Endothelial cell of umbilical vein (primary cell): Measurements from ENCODE around the gene FBXO8. TPM values are rescaled to one million over a fixed set of nuclear protein-coding genes. Genes with fewer than 3 reads are reported as not detected.

Source experiments
- BruUV-seq: library from RNA; stranded (reverse); fragments of 400-500 nt; replicated peaks from 2 replicates; lab custom pipeline; 2021; lab: Mats Ljungman, UMichigan
- CTCF ChIA-PET: fragments of 300-600, 350-600 bp; sonication (Branson Sonifier 250); formaldehyde crosslinking; loops from one replicate; lab custom pipeline; 2021; ENCODE audit warnings: antibody characterized with exemption, inconsistent platforms; lab: Charles Lee
- POLR2A ChIA-PET: fragments of 300-600, 350-600 bp; sonication (Branson Sonifier 250); formaldehyde crosslinking; loops from one replicate; lab custom pipeline; 2021; ENCODE audit warnings: antibody characterized with exemption, inconsistent platforms; lab: Charles Lee
- DNase-seq: peaks from one replicate; pipeline ENCODE4 v3.0.0-alpha.2; 2011; ENCODE audit warnings: low read depth, low spot score
- FAIRE-seq: peaks from 2 replicates; lab custom pipeline; 2011; peaks lifted over from hg19 to GRCh38; lab: Jason Lieb, UNC
- H2AFZ ChIP-seq: 2 replicates; pipeline ENCODE4 v1.6.0; 2012; ENCODE audit warnings: low read depth, low read length, control low read depth, inconsistent platforms
- H3K27ac ChIP-seq: 2 replicates; pipeline ENCODE4 v1.5.1; 2011; ENCODE audit warnings: low read depth, mild to moderate bottlenecking, control low read depth, low read length, moderate library complexity; ENCODE audit not compliant: insufficient read depth
- H3K27me3 ChIP-seq, 2 experiments: 2 replicates each; pipeline versions ENCODE4 v1.6.0 to v1.6.1; 2011; ENCODE audit warnings: low read length in 2 of 2, mixed read lengths in 1 of 2; ENCODE audit not compliant: control insufficient read depth in 2 of 2, insufficient read depth in 2 of 2
- H3K36me3 ChIP-seq, 2 experiments: 2 replicates in 1 of 2; 3 replicates in 1 of 2; pipeline ENCODE4 v1.5.1; 2011; ENCODE audit warnings: low read length in 2 of 2, mild to moderate bottlenecking in 1 of 2, moderate library complexity in 1 of 2; ENCODE audit not compliant: control insufficient read depth in 2 of 2, insufficient read depth in 2 of 2; ENCODE audit errors: extremely low read depth in 1 of 2
- H3K4me1 ChIP-seq: 3 replicates; pipeline ENCODE4 v1.5.1; 2011; ENCODE audit warnings: mild to moderate bottlenecking, low read length; ENCODE audit not compliant: control insufficient read depth, insufficient read depth; ENCODE audit errors: extremely low read depth
- H3K4me2 ChIP-seq: 2 replicates; pipeline ENCODE4 v1.6.1; 2011; ENCODE audit warnings: low read length, control low read depth, mixed read lengths; ENCODE audit not compliant: insufficient read depth
- H3K4me3 ChIP-seq, 3 experiments: fragments of 200-600 bp in 1 of 3; sonication (generic), shearing (Covaris generic) in 1 of 3; replicated peaks in 1 of 3; 2 replicates each; pipeline ENCODE4 v1.5.1; 2011 to 2016; ENCODE audit warnings: control low read depth in 3 of 3, low read length in 3 of 3, mild to moderate bottlenecking in 2 of 3, inconsistent platforms in 1 of 3, low read depth in 1 of 3, moderate library complexity in 1 of 3; ENCODE audit not compliant: insufficient read depth in 1 of 3
- H3K79me2 ChIP-seq: 2 replicates; pipeline ENCODE4 v1.6.0; 2012; ENCODE audit warnings: low read length, inconsistent platforms; ENCODE audit not compliant: control insufficient read depth, insufficient read depth
- H3K9ac ChIP-seq: replicated peaks from 2 replicates; pipeline ENCODE3; 2011; ENCODE audit warnings: low read length, control low read depth; ENCODE audit not compliant: insufficient read depth; ENCODE audit errors: extremely low read depth
- H3K9me1 ChIP-seq: replicated peaks from 3 replicates; pipeline ENCODE4 v1.6.0; 2011; ENCODE audit warnings: mild to moderate bottlenecking, low read length; ENCODE audit not compliant: control insufficient read depth, insufficient read depth; ENCODE audit errors: extremely low read depth
- H3K9me3 ChIP-seq: replicated peaks from 2 replicates; pipeline ENCODE4 v1.5.1; 2012; ENCODE audit warnings: low read length, inconsistent platforms; ENCODE audit not compliant: control insufficient read depth, insufficient read depth
- H4K20me1 ChIP-seq: replicated peaks from 2 replicates; pipeline ENCODE3; 2011; ENCODE audit warnings: mild to moderate bottlenecking, low read length; ENCODE audit not compliant: control insufficient read depth, insufficient read depth; ENCODE audit errors: extremely low read depth
- CTCF ChIP-seq, 2 donors: IDR thresholded peaks; 1 replicate in 1 of 2; 2 replicates in 1 of 2; pipeline ENCODE4 v1.5.1; 2011; ENCODE audit warnings: low read length in 2 of 2, mild to moderate bottlenecking in 2 of 2, moderate library complexity in 2 of 2, control low read depth in 1 of 2, inconsistent platforms in 1 of 2, low read depth in 1 of 2; ENCODE audit not compliant: insufficient read depth in 1 of 2; ENCODE audit errors: extremely low read depth in 1 of 2
- GATA2 ChIP-seq: IDR thresholded peaks from 2 replicates; pipeline ENCODE4 v1.7.0; 2011; ENCODE audit warnings: low read depth, mild to moderate bottlenecking, moderate library complexity, mixed read lengths, low read length; ENCODE audit not compliant: insufficient read length, insufficient read depth
- JUN ChIP-seq: IDR thresholded peaks from 2 replicates; pipeline ENCODE4 v1.6.1; 2011; ENCODE audit warnings: borderline replicate concordance, low read depth; ENCODE audit not compliant: insufficient read length, insufficient read depth
- POLR2A ChIP-seq: IDR thresholded peaks from 2 replicates; pipeline ENCODE4 v1.6.1; 2012; ENCODE audit warnings: low read depth, mild to moderate bottlenecking, control low read depth, low read length
- dilution Hi-C: fragments of 300-500 bp; cut with MboI; formaldehyde crosslinking; loops from one replicate; pipeline ENCODE4 v1.15.0; 2019; ENCODE audit warnings: low sequenced_read_pairs; ENCODE audit not compliant: extremely low pct_ligation_motif_present
- intact Hi-C: fragments of 100-400 bp; cut with micrococcal nuclease; formaldehyde crosslinking; loops from one replicate; pipeline ENCODE4 v1.10.0; 2022
- polyA plus RNA-seq, 4 experiments: library from polyadenylated mRNA; depleted of rRNA in 3 of 4; stranded (reverse) in 3 of 4; unstranded in 1 of 4; fragments of >200 nt; gene quantifications; 2 replicates each; pipeline versions ENCODE4 v1.2.1 to v1.2.3, GENCODE V29; 2011 to 2012; ENCODE audit warnings: missing spikeins in 1 of 4
- total RNA-seq: library from RNA; stranded (reverse); gene quantifications from 2 replicates; pipeline ENCODE4 v1.2.3, GENCODE V29; 2021

FBXO8 gene
- total and polyA plus RNA-seq, 2 donors (not counting 3 experiments of a cell fraction or from before 2014, with no cell fraction given), result 9.9 to 14.5 TPM

- H3K27ac ChIP-seq, result no peak overlapping the region
- FAIRE-seq, result peak; percentile 59
- DNase-seq, result peak; percentile 36
- CTCF ChIA-PET, result interaction anchor here (0.7 to 1.5 kb wide), 5 partner anchors 13 to 876 kb away, joined by 3 to 7 read pairs (median 5); no protein-coding TSS in a partner anchor
- TF ChIP-seq JUN (no peak), CTCF (IDR thresholded peaks at IDR 0.05; ENCODE audit: extremely low read depth in 1 of 2, insufficient read depth in 1 of 2, low read depth in 1 of 2, low read length in 2 of 2) (peak; percentile 43 to 55)
- peaks cover 27 to 67% of the 10 kb centered on the region in 2 experiments for H3K27me3 ChIP-seq
- no peak overlapping the region for H2AFZ ChIP-seq
- H3K9me3 ChIP-seq, result no peaks in the 10 kb centered on the region
- BruUV-seq, result no TSS peak
- peaks cover 11% of the 10 kb centered on the region for H3K4me1 ChIP-seq
- H3K9me1 ChIP-seq, result no peaks in the 10 kb centered on the region
- no peaks in the 10 kb centered on the region for H3K79me2 ChIP-seq
- POLR2A ChIA-PET, result no interaction called here
- H3K36me3 ChIP-seq, result no peaks in the 10 kb centered on the region
- intact Hi-C loops (loop anchor here (1.0 kb wide), 1 partner anchor 97 kb away; no protein-coding TSS in a partner anchor), dilution Hi-C loops (no loop called here)
- no peak overlapping the region for H3K9ac ChIP-seq
- no peak overlapping the region for H3K4me3 ChIP-seq
- no peaks in the 10 kb centered on the region for H4K20me1 ChIP-seq
- no peak overlapping the region for H3K4me2 ChIP-seq
Measured at GRCh38 chr4:174222266-174222872, 61.1 kb downstream of the FBXO8 start.

GRCh38 chr4:174218127-174218790, 65.2 kb downstream of the FBXO8 start:
- H3K79me2 ChIP-seq, result no peaks in the 10 kb centered on the region
- no TSS peak for BruUV-seq
- H4K20me1 ChIP-seq, result no peaks in the 10 kb centered on the region
- no peaks in the 10 kb centered on the region for H3K9me1 ChIP-seq
- ChIA-PET POLR2A (no interaction called here), CTCF (no interaction called here)
- dilution Hi-C loops, result no loop called here
- no peak overlapping the region for H3K9ac ChIP-seq
- DNase-seq, result no peak
- intact Hi-C loops, result no loop called here
- H3K9me3 ChIP-seq, result no peaks in the 10 kb centered on the region
- no peak overlapping the region for H3K27ac ChIP-seq
- H3K4me1 ChIP-seq, result peaks cover 12% of the 10 kb centered on the region
- H3K36me3 ChIP-seq, result no peaks in the 10 kb centered on the region
- no peak for TF ChIP-seq POLR2A
- TF ChIP-seq GATA2, result peak; percentile 23
- H3K4me2 ChIP-seq, result no peak overlapping the region
- no peak overlapping the region for H2AFZ ChIP-seq
- no peak overlapping the region for H3K4me3 ChIP-seq
- no peak for FAIRE-seq
- peaks cover 52 to 90% of the 10 kb centered on the region in 2 experiments for H3K27me3 ChIP-seq
